MCF 10A (cell line): Measurements from ENCODE around the gene MAP1LC3B. TPM values are rescaled to one million over a fixed set of nuclear protein-coding genes. Genes with fewer than 3 reads are reported as not detected.
A peak's percentile ranks its signal among the peaks of the same experiment; 100 is the strongest.

Experiments used
- BruUV-seq: library from RNA; stranded (reverse); fragments of 400-500 nt; replicated peaks from 2 replicates; lab custom pipeline; 2021; lab: Mats Ljungman, UMichigan
- CTCF ChIA-PET: fragments of 300-600 bp; sonication (Branson Sonifier 250); formaldehyde crosslinking; extraction: SDS; loops from one replicate; lab custom pipeline; 2021; ENCODE audit warnings: antibody characterized with exemption, inconsistent platforms; lab: Yijun Ruan, JAX
- POLR2A ChIA-PET: fragments of 300-600, 350-650 bp; sonication (Branson Sonifier 250); formaldehyde crosslinking; extraction: SDS; loops from one replicate; lab custom pipeline; 2020; ENCODE audit warnings: antibody characterized with exemption, inconsistent platforms; lab: Yijun Ruan, JAX
- DNase-seq: peaks from one replicate; pipeline ENCODE4 v3.0.0-alpha.2; 2018; ENCODE audit not compliant: unreplicated experiment
- H3K27ac Mint-ChIP-seq: one replicate; pipeline ENCODE4 v1.8.0; 2022; ENCODE audit warnings: mild to moderate bottlenecking, low read depth, mixed read lengths; ENCODE audit not compliant: unreplicated experiment
- H3K27me3 Mint-ChIP-seq: one replicate; pipeline ENCODE4 v1.8.0; 2022; ENCODE audit warnings: mixed read lengths; ENCODE audit not compliant: insufficient read depth, unreplicated experiment
- H3K36me3 Mint-ChIP-seq: one replicate; pipeline ENCODE4 v1.8.0; 2022; ENCODE audit warnings: mild to moderate bottlenecking, moderate library complexity, mixed read lengths; ENCODE audit not compliant: insufficient read depth, unreplicated experiment
- H3K4me1 Mint-ChIP-seq: one replicate; pipeline ENCODE4 v1.8.0; 2022; ENCODE audit warnings: mixed read lengths; ENCODE audit not compliant: insufficient read depth, unreplicated experiment
- H3K4me3 Mint-ChIP-seq: one replicate; pipeline ENCODE4 v1.8.0; 2022; ENCODE audit warnings: mild to moderate bottlenecking, moderate library complexity, mixed read lengths; ENCODE audit not compliant: unreplicated experiment
- H3K9me3 Mint-ChIP-seq: one replicate; pipeline ENCODE4 v1.8.0; 2022; ENCODE audit warnings: mixed read lengths; ENCODE audit not compliant: unreplicated experiment
- intact Hi-C: fragments of 100-400 bp; cut with micrococcal nuclease; formaldehyde crosslinking; loops from 2 replicates; pipeline ENCODE4 v1.14.1; 2022
- total RNA-seq: library from RNA; stranded (reverse); gene quantifications from 2 replicates; pipeline ENCODE4 v1.2.3, GENCODE V29; 2022
- TF ChIP-seq, protein P1 (sequence below): fragments of 200-600 bp; IDR thresholded peaks from one replicate; pipeline ENCODE4 v1.8.0; 2022; ENCODE audit warnings: antibody characterized with exemption, mild to moderate bottlenecking; ENCODE audit not compliant: unreplicated experiment

Gene MAP1LC3B
- total RNA-seq, 1 experiment from 2014 or later = 271 TPM

DNA sequence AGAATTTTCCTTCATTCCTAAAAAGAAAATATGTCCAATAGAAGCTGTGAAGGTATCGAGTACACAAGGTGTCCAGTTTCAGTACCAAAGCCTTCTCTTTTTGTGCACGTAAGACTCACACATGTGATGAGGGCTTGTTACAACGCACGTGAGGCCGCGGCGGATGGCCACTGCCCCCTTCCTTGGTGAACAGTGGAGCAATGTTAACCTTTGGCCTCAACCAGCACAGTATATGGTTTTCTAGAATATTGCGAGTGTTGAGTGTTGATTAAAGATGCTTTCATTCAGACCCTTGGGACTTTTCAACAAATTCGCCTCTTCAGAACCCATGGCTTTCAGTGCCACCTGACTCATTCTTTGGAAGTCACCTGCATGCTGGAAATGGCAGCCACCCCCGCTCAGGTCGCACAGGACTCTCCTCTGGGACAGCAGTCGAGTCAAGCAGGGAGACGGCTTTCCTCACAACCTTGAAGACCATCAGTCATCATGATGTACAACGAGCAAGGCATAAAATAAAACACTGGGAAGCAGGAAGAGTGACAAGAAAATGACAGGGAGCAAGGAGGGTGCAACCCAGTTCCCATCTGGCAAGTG lies 14.5 kb downstream of the MAP1LC3B start:
- Mint-ChIP-seq H3K27ac (no peak overlapping the region), H3K9me3 (no peaks in the 10 kb centered on the region), H3K4me3 (no peak overlapping the region), H3K27me3 (no peaks in the 10 kb centered on the region), H3K4me1 (peaks cover 14% of the 10 kb centered on the region), H3K36me3 (peaks cover 87% of the 10 kb centered on the region)
- BruUV-seq = no TSS peak
- POLR2A ChIA-PET = interaction anchor here (0.6 to 2.2 kb wide), 7 partner anchors 9 to 230 kb away, joined by 3 to 11 read pairs (median 4); partner anchors contain the start of gene C16orf95
- CTCF ChIA-PET = interaction anchor here (0.7 to 1.3 kb wide), 5 partner anchors 9 to 229 kb away, joined by 3 to 9 read pairs (median 3); no protein-coding TSS in a partner anchor
- DNase-seq = no peak
- TF ChIP-seq, protein P1, sequence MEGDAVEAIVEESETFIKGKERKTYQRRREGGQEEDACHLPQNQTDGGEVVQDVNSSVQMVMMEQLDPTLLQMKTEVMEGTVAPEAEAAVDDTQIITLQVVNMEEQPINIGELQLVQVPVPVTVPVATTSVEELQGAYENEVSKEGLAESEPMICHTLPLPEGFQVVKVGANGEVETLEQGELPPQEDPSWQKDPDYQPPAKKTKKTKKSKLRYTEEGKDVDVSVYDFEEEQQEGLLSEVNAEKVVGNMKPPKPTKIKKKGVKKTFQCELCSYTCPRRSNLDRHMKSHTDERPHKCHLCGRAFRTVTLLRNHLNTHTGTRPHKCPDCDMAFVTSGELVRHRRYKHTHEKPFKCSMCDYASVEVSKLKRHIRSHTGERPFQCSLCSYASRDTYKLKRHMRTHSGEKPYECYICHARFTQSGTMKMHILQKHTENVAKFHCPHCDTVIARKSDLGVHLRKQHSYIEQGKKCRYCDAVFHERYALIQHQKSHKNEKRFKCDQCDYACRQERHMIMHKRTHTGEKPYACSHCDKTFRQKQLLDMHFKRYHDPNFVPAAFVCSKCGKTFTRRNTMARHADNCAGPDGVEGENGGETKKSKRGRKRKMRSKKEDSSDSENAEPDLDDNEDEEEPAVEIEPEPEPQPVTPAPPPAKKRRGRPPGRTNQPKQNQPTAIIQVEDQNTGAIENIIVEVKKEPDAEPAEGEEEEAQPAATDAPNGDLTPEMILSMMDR = no peak
- intact Hi-C loops = loop anchor here (10.0 kb wide), 1 partner anchor 842 kb away; the partner anchor contains the start of gene FOXC2

DNA sequence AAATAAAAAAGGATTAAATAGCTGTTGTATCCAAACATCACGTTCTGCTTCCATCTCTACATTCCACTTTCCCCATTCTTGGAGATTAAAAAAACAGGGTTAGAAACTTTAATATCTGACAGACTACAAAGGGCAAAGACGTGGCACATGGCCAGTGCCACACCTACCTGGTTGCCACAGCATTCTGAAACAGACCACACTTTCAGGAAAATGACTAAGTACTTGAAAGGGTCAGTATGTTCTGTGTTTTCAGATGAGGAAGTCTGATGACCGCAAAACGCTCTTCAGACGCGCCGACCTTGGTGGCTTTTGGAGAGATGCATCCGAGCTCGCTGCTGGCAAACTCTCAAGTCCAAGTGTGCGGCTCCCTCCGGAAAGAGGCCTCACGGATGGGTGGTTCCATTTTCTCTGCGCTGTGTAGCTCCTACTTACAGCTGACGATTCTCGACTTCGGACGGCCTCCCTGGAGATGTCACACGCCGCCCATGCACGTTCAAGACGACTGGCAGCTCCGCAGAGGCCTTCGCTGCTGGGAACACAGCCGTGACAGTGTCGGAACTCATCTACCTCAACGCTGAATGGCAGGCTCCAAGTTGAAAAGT lies 15.5 kb downstream of the MAP1LC3B start:
- Mint-ChIP-seq H3K27me3 (no peaks in the 10 kb centered on the region), H3K4me1 (peaks cover 14% of the 10 kb centered on the region), H3K4me3 (no peak overlapping the region), H3K27ac (peak overlapping the region; percentile 43), H3K36me3 (peaks cover 87% of the 10 kb centered on the region), H3K9me3 (no peaks in the 10 kb centered on the region)
- CTCF ChIA-PET = interaction anchor here (0.5 to 1.3 kb wide), 6 partner anchors 9 to 843 kb away, joined by 3 to 9 read pairs (median 4); no protein-coding TSS in a partner anchor
- POLR2A ChIA-PET = interaction anchor here (0.7 to 2.2 kb wide), 8 partner anchors 9 to 229 kb away, joined by 3 to 11 read pairs (median 4); partner anchors contain the start of gene C16orf95
- TF ChIP-seq, protein P1 = no peak
- intact Hi-C loops = loop anchor here (10.0 kb wide), 1 partner anchor 843 kb away; the partner anchor contains the start of gene FOXC2
- peak; percentile 94 for DNase-seq
- BruUV-seq = no TSS peak

GRCh38 chr16:87409153-87409552 lies 17.0 kb downstream of the MAP1LC3B start:
- BruUV-seq = no TSS peak
- H3K9me3 Mint-ChIP-seq = no peaks in the 10 kb centered on the region
- no peaks in the 10 kb centered on the region for H3K27me3 Mint-ChIP-seq
- H3K4me3 Mint-ChIP-seq = no peak overlapping the region
- H3K27ac Mint-ChIP-seq = no peak overlapping the region
- intact Hi-C loops = loop anchor here (10.0 kb wide), 1 partner anchor 844 kb away; the partner anchor contains the start of gene FOXC2
- ChIA-PET POLR2A (interaction anchor here (0.6 to 1.0 kb wide), 3 partner anchors 22 to 110 kb away, joined by 4 to 6 read pairs (median 4); no protein-coding TSS in a partner anchor), CTCF (interaction anchor here (2.5 kb wide), 1 partner anchor 227 kb away, joined by 10 read pairs; no protein-coding TSS in a partner anchor)
- H3K36me3 Mint-ChIP-seq = peaks cover 78% of the 10 kb centered on the region
- TF ChIP-seq, protein P1 = no peak
- no peak for DNase-seq
- peaks cover 14% of the 10 kb centered on the region for H3K4me1 Mint-ChIP-seq

GRCh38 chr16:87409781-87410180 lies 17.6 kb downstream of the MAP1LC3B start:
- TSS peak; percentile 3 for BruUV-seq
- DNase-seq = no peak
- Mint-ChIP-seq H3K9me3 (no peaks in the 10 kb centered on the region), H3K27me3 (no peaks in the 10 kb centered on the region), H3K36me3 (peaks cover 78% of the 10 kb centered on the region), H3K27ac (no peak overlapping the region), H3K4me1 (peaks cover 14% of the 10 kb centered on the region), H3K4me3 (no peak overlapping the region)
- CTCF ChIA-PET = interaction anchor here (0.6 to 2.5 kb wide), 2 partner anchors 13 to 226 kb away, joined by 3 to 10 read pairs; no protein-coding TSS in a partner anchor
- intact Hi-C loops = loop anchor here (10.0 kb wide), 1 partner anchor 845 kb away; the partner anchor contains the start of gene FOXC2
- POLR2A ChIA-PET = interaction anchor here (0.6 to 1.0 kb wide), 2 partner anchors 22 to 30 kb away, joined by 4 to 6 read pairs; no protein-coding TSS in a partner anchor
- TF ChIP-seq, protein P1 = no peak
